ENCODE results near the gene TIMM22. TPM values are rescaled to one million over a fixed set of nuclear protein-coding genes. Genes with fewer than 3 reads are reported as not detected.

The TIMM22 gene
- total RNA-seq, 1 experiment from 2014 or later, result 11.6 TPM

DNA sequence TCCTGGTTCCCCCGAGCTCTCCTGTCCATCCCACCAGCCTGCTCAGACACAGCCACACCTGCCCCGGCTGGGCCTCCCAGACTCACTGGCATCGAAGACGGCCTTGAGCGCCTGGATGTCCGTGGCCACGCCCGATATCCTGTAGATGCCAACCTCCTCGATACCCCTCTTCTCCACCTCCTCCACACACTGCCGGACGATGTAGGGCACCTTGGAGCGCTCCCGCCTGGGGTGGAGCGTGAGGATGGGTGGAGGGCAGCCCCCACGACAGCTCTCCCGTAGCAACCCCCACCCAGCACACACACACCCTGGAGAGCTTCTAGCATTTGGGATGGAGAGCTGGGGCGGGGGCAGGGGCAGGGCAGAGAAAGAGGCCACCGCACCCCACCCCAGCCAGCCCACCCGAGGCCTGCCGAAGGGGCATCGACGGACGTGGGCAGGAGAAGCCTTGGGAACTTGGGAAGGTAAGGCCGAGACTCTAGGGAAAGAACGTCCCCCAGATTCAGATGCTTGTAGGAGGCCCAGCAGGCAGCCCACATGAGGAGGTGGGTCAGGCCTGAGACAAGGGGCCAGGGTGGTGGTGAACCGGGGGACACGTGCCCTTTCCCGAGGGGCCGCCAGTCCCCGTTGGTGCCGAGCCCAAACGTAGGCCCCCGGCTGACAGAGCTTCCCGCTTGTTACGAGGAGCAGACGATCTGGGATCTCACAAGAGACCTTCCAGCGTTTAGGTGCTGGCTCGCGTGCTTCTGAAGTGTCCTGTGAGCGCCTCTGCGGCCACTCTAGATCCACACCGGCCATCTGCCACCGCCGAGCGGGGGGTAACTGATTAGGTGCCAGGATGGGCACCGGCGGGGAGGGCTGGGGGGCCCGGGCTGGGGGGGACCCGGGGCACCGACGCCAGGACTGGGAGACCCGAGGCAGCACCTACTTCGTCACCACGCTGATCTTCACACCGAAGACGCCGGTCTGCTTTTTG, 15.1 kb downstream of the TIMM22 start:
- Histone ChIP-seq H3K9me2 (ENCODE audit: insufficient read depth) (no peaks in the 10 kb centered on the region), H3K36me3 (ENCODE audit: low read depth) (no peaks in the 10 kb centered on the region), H3K9me3 (ENCODE audit: insufficient read depth, low read depth) (no peaks in the 10 kb centered on the region), H3K4me2 (no peak overlapping the region), H3F3A (ENCODE audit: insufficient read depth, low read depth) (peaks cover 3% of the 10 kb centered on the region; the same call in 1 of the 2 replicates), H2AFZ (no peak overlapping the region), H3K4me1 (replicated peaks; ENCODE audit: insufficient read depth) (no peaks in the 10 kb centered on the region), H3K79me2 (ENCODE audit: low read depth) (no peaks in the 10 kb centered on the region), H3K27me3 (ENCODE audit: insufficient read depth, low read depth) (no peaks in the 10 kb centered on the region), H3K27ac (no peak overlapping the region), H3K4me3 (no peak overlapping the region), H4K20me1 (ENCODE audit: insufficient read depth) (peaks cover 3% of the 10 kb centered on the region)
- POLR2A ChIA-PET (ENCODE audit: unreplicated experiment), result no interaction called here
- no TSS peak for BruUV-seq (replicated peaks)
- CTCF ChIA-PET, result no interaction called here
- no peak for DNase-seq
- TF ChIP-seq EZH2 (IDR thresholded peaks at IDR 0.05; ENCODE audit: low read depth) (no peak), CTCF (conservative IDR thresholded peaks at IDR 0.05) (no peak)
- intact Hi-C loops (cut with micrococcal nuclease; ENCODE audit: unreplicated experiment), result no loop called here

GRCh38 chr17:1012823-1013728, 16.1 kb downstream of the TIMM22 start:
- BruUV-seq (replicated peaks), result no TSS peak
- no peaks in the 10 kb centered on the region for H3K79me2 ChIP-seq (ENCODE audit: low read depth)
- H3K4me1 ChIP-seq (replicated peaks; ENCODE audit: insufficient read depth), result no peaks in the 10 kb centered on the region
- peaks cover 3% of the 10 kb centered on the region for H4K20me1 ChIP-seq (ENCODE audit: insufficient read depth)
- ChIA-PET CTCF (no interaction called here), POLR2A (ENCODE audit: unreplicated experiment) (no interaction called here)
- TF ChIP-seq EZH2 (IDR thresholded peaks at IDR 0.05; ENCODE audit: low read depth), result no peak
- TF ChIP-seq CTCF (conservative IDR thresholded peaks at IDR 0.05), result no peak
- DNase-seq, result no peak
- H3K4me2 ChIP-seq, result no peak overlapping the region
- H3K27me3 ChIP-seq (ENCODE audit: insufficient read depth, low read depth), result no peaks in the 10 kb centered on the region
- H3K4me3 ChIP-seq, result no peak overlapping the region
- H3K9me3 ChIP-seq (ENCODE audit: insufficient read depth, low read depth), result no peaks in the 10 kb centered on the region
- intact Hi-C loops (cut with micrococcal nuclease; ENCODE audit: unreplicated experiment), result no loop called here
- H3K27ac ChIP-seq, result no peak overlapping the region
- no peaks in the 10 kb centered on the region for H3K9me2 ChIP-seq (ENCODE audit: insufficient read depth)
- no peaks in the 10 kb centered on the region for H3K36me3 ChIP-seq (ENCODE audit: low read depth)
- peaks cover 3% of the 10 kb centered on the region; the same call in 1 of the 2 replicates for H3F3A ChIP-seq (ENCODE audit: insufficient read depth, low read depth)
- H2AFZ ChIP-seq, result no peak overlapping the region

DNA sequence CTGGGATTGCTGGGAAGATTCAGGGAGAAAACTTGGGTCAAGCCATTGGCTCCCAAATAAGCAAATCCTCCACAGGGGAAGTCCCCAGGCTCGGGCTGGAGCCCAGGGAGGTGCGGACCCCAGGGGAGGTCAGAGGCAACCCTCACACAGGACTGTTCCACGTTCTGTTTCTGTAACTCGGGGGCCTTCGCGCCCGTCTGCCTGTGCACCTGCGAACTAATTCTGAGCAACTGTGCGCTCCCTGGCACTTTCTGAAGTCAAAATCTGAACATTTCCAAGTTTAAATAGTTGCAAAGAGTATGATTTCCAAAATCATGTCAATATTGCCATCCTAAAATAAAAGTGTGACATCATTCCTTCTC, 16.8 kb downstream of the TIMM22 start:
- TF ChIP-seq CTCF (conservative IDR thresholded peaks at IDR 0.05) (no peak), EZH2 (IDR thresholded peaks at IDR 0.05; ENCODE audit: low read depth) (no peak)
- Histone ChIP-seq H4K20me1 (ENCODE audit: insufficient read depth) (peaks cover 6% of the 10 kb centered on the region), H3F3A (ENCODE audit: insufficient read depth, low read depth) (peaks cover 3% of the 10 kb centered on the region; the same call in 1 of the 2 replicates), H3K9me2 (ENCODE audit: insufficient read depth) (no peaks in the 10 kb centered on the region), H2AFZ (no peak overlapping the region), H3K79me2 (ENCODE audit: low read depth) (no peaks in the 10 kb centered on the region), H3K4me1 (replicated peaks; ENCODE audit: insufficient read depth) (no peaks in the 10 kb centered on the region), H3K4me2 (no peak overlapping the region), H3K36me3 (ENCODE audit: low read depth) (no peaks in the 10 kb centered on the region), H3K4me3 (no peak overlapping the region), H3K27ac (no peak overlapping the region), H3K27me3 (ENCODE audit: insufficient read depth, low read depth) (no peaks in the 10 kb centered on the region), H3K9me3 (ENCODE audit: insufficient read depth, low read depth) (no peaks in the 10 kb centered on the region)
- ChIA-PET POLR2A (ENCODE audit: unreplicated experiment) (no interaction called here), CTCF (no interaction called here)
- intact Hi-C loops (cut with micrococcal nuclease; ENCODE audit: unreplicated experiment), result no loop called here
- BruUV-seq (replicated peaks), result no TSS peak
- DNase-seq, result no peak

All from PC-9 (cell line).